Umbilical cord (tissue), 2 donors: ENCODE measurements around the gene MBNL2. TPM values are rescaled to one million over a fixed set of nuclear protein-coding genes. Genes with fewer than 3 reads are reported as not detected.

Source experiments
- DNase-seq: peaks from one replicate; pipeline ENCODE4 v3.0.0-alpha.2; 2015; ENCODE audit warnings: low spot score
- total RNA-seq: library from RNA; depleted of rRNA; stranded (reverse); fragments of >200 nt; gene quantifications from one replicate; pipeline ENCODE4 v1.2.3, GENCODE V29; 2014; ENCODE audit warnings: low replicate concordance; ENCODE audit not compliant: insufficient read depth

MBNL2 gene
- total RNA-seq, 1 donor from 2014 or later, result 119 TPM

- DNase-seq, result no peak
Observed at GRCh38 chr13:97379386-97379785, 157.3 kb downstream of the MBNL2 start.

- no peak for DNase-seq
Observed at GRCh38 chr13:97380696-97381095, 158.6 kb downstream of the MBNL2 start.

- DNase-seq, result no peak
Observed at GRCh38 chr13:97381189-97381588, 159.1 kb downstream of the MBNL2 start.

GRCh38 chr13:97382276-97382675 is 160.1 kb downstream of the MBNL2 start:
- no peak for DNase-seq

- DNase-seq, result no peak
Observed at GRCh38 chr13:97384371-97384770, 162.2 kb downstream of the MBNL2 start.

- DNase-seq, result no peak
Observed at GRCh38 chr13:97385146-97385545, 163.0 kb downstream of the MBNL2 start.

GRCh38 chr13:97385854-97386253 is 163.7 kb downstream of the MBNL2 start:
- no peak for DNase-seq

GRCh38 chr13:97386801-97387484 is 164.8 kb downstream of the MBNL2 start:
- DNase-seq, result peak; percentile 34

GRCh38 chr13:97387485-97387839 is 165.3 kb downstream of the MBNL2 start:
- DNase-seq, result peak; percentile 10

GRCh38 chr13:97387890-97388289 is 165.8 kb downstream of the MBNL2 start:
- no peak for DNase-seq

GRCh38 chr13:97388373-97388772 is 166.2 kb downstream of the MBNL2 start:
- no peak for DNase-seq

GRCh38 chr13:97390941-97391600 is 168.9 kb downstream of the MBNL2 start:
- peak; percentile 17 for DNase-seq

GRCh38 chr13:97392020-97392419 is 169.9 kb downstream of the MBNL2 start:
- DNase-seq, result no peak

- DNase-seq, result no peak
Observed at GRCh38 chr13:97394542-97394941, 172.4 kb downstream of the MBNL2 start.

- no peak for DNase-seq
Observed at GRCh38 chr13:97395447-97396136, 173.5 kb downstream of the MBNL2 start.

- no peak for DNase-seq
Observed at GRCh38 chr13:97397267-97397666, 175.1 kb downstream of the MBNL2 start.

GRCh38 chr13:97401421-97401820 is 179.3 kb downstream of the MBNL2 start:
- no peak for DNase-seq

- no peak for DNase-seq
Observed at GRCh38 chr13:97403893-97404750, 182.0 kb downstream of the MBNL2 start.

GRCh38 chr13:97407540-97407939 is 185.4 kb downstream of the MBNL2 start:
- no peak for DNase-seq

- DNase-seq, result no peak
Observed at GRCh38 chr13:97408938-97409337, 186.8 kb downstream of the MBNL2 start.

- no peak for DNase-seq
Observed at GRCh38 chr13:97411984-97412383, 189.9 kb downstream of the MBNL2 start.

GRCh38 chr13:97413694-97414093 is 191.6 kb downstream of the MBNL2 start:
- no peak for DNase-seq
